Left renal cortex interstitium (tissue), 4 donors: ENCODE measurements around the gene CREG2. TPM values are rescaled to one million over a fixed set of nuclear protein-coding genes. Genes with fewer than 3 reads are reported as not detected.
"Not testable (repeated sequence)": the region's sequence is repeated elsewhere in the genome, so short reads cannot be mapped to it uniquely, and the experiment has no call there.

Source experiments
- DNase-seq, 4 donors: peaks; one replicate each; pipeline ENCODE4 v3.0.0-alpha.2; 2013; ENCODE audit warnings: low read depth in 4 of 4, low spot score in 2 of 4, missing footprints in 1 of 4
- polyA plus RNA-seq, 4 donors: library from polyadenylated mRNA; unstranded; fragments of 120-200 nt; gene quantifications; one replicate each; pipeline ENCODE4 v1.2.1, GENCODE V29; 2013; ENCODE audit not compliant: insufficient read length in 4 of 4

Gene CREG2
- polyA plus RNA-seq, 4 donors = 0.27 to 0.87 (median 0.42) TPM

DNA sequence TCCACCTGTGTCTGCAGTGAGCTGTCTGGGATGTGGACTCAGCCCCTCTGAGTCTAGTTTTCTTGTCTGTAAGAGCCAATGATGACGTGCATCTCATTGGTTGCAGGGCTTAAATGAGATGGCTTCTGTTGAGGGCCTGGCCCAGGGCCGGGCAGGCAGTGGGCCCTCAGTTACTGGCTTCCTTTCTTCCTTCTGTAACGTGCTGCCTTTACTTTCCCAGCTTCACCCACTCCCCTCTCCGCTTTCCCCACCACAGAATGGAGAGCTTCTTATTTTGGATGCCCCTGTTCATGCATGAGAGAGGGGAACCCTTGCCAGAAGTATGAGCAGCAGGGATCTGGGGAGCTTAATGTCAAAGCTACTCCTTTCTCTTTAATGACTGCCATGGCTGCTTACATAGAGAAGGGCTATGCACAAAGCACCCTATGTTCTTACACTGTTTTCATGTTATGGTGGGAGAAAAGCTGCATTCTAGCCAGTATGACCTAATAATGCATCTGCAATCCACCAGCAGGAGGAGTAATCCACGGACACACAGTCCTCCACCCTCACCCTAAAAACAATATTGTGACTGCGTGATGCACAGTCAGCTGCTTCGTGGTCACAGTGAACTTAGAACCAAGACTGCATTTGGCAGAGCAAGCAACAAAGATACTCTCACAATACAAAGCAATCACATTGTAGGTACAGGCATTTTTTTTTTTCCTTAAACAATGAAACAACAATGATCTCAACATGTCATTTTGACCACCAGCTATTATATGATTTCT, 37.2 kb downstream of the CREG2 start:
- no peak for DNase-seq

DNA sequence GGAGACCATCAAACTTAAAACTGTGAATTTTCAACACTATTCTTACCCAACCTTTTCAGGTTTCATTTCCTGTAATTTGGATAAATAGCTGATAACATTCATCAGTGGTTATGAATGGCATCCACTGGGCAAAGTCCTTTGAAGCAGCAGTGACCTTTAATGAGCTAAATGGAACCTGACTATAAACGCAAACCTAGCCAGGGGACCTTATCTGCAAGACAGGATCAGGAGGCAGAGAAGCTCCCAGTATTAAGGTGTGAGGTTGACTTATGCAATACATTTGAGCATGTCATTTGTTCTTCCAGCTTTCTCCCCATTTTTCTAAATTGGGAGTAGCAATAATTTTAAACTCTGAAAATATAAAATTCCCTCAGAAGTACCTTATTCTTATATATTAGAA, 38.4 kb downstream of the CREG2 start:
- no peak for DNase-seq

DNA sequence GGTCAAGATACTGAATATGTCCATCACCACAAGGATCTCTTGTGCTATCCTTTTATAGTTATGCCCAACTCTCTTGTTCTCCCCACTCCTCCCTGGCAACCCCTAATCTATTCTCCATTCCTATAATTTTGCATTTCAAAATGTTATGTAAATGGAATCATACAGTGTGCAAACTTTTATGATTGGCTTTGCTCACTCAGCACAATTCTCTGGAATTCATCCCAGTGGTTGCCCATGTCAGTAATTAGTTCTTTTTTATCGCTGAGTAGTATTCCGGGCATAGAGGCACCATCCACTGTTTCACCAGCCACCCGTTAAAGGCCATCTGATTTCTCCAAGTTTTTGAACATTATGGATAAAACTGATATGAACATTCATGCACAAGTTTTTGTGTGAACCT, 40.4 kb downstream of the CREG2 start:
- no peak for DNase-seq

DNA sequence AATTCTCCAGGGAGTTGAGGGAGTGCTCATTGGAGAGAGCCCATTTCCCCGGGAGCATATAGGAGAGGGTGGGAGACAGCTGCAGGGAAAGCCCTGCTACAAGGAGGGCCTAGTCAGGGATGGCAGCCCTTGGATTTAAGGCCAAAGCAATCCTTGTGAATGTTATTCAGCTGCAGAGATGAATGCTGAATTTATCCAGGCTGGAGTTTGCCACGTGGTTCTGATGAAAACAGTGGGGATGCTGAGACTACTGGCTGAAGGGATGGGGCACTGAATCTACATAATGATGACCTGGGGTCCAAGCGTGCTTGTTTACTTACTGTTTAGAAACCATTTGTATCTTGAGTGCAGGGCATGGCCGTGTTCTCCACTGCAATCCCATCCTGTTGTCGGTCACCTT, 43.2 kb downstream of the CREG2 start:
- no peak for DNase-seq

DNA sequence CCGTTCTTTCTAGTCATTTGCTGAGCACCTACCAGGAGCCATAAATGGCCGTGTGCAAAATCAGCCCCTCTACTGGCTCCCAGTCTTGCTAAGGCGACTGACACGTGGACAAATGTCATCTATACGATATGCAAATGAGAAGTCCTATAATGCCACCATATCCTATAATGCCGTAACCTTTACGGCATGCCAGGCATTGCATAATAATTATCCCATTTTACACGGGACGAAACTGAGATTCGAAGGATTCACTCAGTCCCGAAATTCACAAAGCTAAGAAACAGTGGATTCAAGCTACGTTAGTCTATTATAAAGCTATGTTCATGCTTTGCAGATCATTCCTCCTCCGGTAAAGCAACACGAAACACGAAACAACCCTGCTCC, 44.7 kb downstream of the CREG2 start:
- DNase-seq = no peak

DNA sequence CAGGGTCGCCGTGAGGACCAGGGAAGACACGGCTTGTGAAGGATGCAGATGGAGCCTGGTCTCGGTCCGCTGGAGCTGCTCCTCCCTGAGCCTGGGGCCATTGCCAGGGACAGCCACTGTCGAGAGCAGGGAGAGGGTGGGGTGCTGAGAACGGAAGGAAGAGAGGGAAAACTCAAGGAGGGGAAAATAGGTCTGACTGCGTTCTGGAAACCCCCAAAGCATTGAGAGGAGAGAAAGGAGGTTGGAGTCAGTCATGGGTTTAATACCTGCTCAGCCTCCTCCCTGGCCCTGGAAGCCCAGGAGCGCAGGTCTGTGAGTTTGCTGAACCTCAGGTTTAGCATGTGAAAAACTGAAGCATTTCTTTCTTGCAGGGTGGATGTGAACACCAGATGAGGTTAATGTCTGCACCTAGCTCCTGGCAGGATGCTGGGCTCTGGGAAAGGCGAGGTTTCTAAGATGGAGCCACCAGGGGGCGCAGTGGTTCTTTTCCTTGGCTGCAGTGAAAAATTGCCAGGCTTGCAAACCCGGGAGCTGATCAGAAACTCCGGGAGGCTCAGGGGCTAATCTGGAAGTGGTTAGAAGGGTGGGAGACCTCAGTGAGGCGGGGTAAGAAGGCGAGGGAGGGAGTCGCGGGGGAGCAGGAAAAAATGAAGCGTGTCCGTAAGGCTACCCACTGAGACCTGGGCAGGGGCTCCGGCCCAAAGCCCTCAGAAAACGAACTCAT, 45.2 kb downstream of the CREG2 start:
- DNase-seq = no peak

DNA sequence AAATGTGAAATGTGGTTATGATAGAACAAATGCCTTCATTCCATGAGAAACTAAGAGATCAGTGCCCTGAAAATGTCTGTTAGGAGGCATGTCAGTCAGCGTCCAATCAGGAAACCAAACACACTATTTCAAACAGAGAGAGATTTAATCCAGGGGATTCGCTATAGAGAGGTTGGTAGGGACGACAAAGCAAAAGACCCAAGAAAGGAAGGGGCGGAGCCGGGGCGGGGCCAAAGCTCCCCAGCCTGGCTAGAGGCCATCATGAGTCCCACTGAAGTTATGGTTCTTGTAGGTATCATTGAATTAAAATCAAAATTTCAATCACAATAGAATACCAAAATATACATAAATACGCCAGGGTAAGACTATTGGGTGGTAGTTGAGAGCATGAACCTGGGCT, 45.9 kb downstream of the CREG2 start:
- DNase-seq = no peak

DNA sequence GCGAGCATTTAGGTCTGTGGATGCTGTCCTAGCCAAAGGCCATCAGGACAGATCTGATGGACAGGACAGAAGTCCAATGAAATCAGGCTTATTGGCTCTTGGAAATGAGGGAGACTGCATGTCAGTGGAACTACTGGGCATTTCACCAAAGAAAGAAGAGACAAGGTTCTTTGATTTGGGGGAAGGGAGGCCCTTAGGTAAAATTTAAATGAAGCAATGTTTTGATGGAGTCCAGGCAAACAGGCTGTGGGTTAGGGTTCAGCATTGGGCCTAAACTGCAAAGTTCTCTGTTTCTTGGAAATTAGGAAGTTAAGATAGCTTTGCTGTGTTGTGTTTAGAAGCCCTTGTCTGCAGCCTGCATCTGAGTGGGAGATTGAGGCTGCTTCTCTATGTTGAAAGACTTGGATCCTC, 47.2 kb downstream of the CREG2 start:
- DNase-seq = no peak

DNA sequence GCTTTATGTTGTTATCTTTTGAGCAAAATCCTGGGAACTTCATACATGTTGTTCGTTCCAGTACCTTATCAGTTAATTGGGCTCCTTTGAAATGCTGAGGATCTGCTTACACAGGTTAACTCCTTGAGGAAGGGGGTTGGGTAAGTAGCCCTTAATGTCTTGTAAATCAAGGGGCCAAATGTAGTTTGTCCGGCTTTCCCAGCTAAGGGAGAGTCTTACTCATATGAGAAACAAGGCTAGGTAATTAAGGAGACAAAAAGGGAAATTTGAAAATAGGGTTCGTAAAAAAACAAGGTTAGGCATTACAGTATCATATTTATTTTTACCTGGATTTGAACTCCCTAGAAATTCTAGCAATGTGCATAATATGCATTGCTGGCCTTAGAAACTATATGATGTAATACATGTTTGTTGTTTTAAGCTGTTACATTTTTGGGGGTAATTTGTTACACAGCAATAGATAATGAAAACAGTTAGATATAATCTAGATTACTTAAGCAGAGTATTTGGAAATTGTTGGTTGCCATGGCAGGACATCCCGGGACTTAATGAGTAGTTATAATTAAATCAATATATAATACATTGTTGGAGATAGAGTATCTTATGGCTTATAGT, 47.9 kb downstream of the CREG2 start:
- no peak for DNase-seq

DNA sequence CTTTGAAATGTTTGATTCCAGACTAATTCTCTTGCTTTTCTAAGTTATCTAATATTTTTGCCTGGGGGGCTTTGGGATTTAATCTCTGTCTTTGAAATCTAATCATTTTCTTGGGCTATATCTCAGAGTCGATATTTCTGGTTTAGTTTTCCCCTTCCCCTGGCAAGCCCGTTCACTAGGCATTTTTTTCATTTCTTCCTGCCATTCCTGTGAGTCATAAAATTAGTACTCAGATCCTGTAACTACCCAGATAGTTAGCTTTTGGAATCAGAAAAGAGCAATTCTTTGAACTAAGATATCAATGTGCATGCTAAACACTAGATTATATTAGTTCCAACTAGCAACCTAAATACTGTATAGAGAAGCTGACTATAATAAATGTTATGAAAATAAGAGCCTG, 49.4 kb downstream of the CREG2 start:
- DNase-seq = no peak

DNA sequence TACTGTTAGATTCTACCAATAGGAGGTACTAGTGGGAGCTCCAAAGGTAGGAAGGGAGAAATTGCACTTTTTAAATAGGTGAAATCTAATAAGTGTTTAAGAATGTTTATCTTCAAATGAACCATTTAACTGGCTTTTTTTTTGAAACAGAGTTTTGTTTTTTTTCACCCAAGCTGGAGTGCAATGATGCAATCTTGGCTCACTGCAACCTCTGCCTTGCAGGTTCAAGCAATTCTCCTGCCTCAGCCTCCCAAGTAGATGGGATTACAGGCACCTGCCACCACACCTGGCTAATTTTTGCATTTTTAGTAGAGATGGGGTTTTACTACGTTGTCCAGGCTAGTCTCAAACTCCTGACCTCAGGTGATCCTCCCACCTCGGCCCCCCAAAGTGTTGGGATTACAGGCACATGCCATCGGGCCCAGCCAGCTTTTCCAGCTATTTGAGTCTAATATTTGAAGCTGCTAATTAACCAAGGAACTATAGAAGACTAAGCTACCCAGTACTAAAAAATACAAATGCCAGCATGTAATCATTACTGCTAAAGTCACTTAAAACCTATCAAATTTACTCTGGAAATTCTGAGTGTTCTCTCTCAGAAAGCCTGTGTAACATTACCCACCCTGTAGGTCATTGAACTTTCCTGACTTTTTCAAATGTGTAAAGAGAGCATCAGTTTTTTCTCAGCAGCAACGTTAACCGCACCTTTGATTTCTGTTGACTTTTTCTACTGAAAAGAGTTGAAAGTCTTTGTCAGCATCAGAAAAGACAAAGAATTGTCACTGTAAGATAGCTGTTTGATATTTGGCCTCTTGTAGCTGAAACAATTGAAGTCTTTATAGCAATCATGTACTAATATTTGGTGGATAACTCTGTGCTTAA, 54.2 kb downstream of the CREG2 start:
- DNase-seq = no peak

DNA sequence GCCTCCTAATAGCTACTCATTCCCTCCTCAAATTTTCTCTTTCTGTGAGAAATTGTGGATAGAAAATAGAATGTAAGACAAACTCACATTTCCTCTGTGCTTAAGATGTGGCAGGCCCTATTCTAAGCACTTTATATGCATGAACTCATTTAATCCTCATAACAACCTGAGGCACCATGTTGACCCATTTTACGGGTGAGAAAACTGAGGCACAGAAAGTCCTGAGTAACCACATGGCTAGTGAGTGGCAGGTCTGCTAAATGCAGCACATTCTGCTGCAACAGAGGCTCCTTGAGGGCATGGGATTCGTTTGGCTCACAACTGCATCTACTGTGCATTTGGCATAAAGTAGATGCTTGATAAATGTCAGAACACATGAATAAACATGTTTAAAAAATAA, 56.1 kb downstream of the CREG2 start:
- no peak for DNase-seq

DNA sequence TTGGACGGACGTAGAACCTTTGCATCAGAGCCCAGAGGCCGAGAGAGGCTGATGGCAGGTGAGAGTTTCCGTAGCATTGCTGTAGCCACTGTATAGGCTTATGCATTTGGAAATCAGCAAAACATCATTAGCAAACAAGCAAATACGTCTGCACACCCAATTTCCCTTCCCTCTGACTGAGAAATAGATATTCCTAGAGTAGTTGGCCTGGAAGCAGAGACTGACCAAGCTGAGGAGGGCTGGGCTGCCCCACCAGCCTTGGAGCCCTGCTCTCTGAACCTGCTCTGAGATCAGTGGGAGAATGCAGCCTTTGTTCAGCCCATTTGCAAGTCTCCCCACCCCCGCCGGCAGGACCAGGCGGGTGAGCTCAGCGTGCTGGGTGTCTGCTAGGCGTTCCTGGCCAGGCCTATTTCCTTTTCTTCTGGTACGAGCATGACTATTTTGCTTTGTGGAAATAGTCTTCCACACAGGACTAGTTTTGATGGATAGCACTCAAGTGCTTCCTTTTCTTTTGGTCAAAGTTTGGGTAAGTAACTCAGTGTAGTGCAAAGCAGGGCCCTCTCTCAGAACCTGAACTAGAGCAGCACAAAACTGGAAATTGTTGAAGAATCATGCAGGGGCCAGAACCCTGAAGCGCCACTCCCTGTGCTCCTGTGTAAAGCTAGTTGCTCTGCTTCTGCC, 56.9 kb downstream of the CREG2 start:
- DNase-seq = no peak

DNA sequence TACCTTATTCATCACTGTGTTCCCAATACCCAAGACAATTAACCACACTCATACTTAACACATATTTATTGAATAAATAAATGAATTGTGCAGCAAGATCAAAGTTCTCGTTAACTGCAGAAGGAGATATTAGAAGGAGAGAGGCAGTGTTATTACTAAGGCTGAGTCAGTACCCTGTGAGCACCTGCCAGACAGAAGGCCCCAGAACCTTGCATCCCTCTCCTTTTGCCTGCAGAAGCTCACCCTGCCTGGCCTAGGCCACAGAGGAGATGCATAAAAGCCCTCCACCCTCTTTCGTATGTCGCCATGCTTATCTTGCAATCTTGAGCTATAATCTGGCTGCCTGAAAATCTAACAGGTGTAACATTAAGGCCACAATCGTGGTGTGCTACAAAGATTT, 58.3 kb downstream of the CREG2 start:
- DNase-seq = no peak

DNA sequence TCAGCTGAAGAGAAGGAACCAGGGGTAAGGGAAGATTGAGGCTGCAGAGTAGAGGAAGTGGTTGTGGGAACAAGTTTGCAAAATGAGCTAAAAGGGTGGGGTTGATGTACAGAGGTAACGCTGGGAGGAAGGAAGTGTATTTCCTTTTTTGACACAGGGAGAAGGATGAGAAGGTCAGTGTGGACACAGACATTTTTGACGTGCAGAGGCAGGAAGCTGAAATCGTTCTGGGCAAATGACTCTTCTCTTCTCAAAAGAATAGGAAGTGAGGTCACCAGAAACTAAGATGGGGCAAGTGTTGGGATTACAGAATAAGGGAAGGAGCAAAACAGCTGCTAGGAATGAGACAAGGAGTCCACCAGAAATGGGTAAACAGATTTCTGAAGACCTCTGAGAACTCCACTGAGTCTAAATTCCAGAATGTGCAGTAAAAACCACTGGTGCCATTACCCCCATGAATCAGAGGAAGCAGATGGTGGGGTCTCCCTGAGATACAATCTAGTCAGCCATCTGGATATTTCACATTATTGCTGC, 58.8 kb downstream of the CREG2 start:
- no peak for DNase-seq

DNA sequence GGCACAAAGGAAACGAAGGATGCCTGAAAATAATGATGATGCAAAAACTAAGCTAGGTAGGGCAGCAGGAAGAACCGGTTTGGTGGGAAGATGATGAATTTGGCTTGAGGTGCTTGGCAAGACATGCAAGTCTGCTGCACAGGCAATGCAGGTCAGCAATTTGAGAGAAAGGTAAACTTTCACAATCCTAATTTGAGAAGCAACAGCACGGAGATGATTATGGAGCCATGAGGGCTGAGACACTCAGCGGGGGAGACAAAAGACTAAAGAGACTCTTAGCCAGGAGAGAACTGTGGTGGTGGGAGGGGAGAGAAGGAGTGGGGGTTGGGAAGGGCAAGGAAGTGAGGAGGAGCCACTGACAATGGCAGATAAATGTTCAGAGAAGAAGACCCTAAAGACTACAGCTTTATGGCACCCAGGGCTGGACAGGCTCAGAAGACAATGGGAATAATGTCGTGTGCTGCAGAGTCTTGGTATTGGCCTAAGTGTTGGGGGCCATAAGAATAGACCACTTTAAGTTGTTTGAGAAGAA, 59.4 kb downstream of the CREG2 start:
- DNase-seq = no peak

DNA sequence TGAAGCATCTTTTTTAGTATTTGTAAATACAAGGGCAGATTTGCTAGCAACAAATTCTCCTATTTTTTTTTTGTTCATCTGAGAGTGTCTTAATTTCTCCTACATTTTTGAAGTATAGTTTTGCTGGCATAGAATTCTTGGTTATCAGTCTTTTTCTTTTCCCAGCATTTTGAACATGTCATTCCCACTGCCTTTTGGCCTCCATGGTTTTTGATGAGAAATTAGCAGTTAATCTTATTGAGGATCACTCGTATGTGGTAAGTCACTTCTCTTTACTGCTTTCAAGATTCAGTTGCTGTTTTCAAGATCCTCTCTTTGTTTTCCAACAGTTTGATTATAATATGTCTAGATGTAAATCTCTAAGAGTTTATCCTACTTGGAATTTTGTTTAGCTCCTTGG, 61.9 kb downstream of the CREG2 start:
- DNase-seq = no peak

DNA sequence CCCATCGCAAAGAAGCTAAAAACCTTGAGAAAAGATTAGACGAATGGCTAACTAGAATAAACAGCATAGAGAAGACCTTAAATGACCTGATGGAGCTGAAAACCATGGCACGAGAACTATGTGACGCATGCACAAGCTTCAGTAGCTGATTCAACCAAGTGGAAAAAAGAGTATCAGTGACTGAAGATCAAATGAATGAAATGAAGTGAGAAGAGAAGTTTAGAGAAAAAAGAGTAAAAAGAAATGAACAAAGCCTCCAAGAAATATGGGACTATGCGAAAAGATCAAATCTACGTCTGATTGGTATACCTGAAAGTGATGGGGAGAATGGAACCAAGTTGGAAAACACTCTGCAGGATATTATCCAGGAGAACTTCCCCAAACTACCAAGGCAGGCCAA, 70.7 kb downstream of the CREG2 start:
- not testable (repeated sequence) for DNase-seq

DNA sequence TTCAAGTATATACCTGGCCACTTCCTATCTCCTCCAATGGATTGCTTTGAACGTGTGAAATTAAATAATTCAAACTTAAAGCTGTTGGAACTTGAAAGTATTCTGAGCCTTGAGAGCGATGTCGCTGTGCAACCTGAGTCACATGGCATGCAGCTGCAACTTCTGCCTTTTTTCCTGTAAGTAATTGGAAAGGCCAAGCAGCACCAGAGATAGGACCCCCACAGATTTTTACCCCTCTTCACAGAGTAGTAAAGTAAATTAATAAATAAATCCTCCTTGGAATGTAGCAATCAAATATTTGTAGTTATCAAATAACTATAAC, 75.6 kb downstream of the CREG2 start:
- no peak for DNase-seq
